Lung (tissue), 12 donors: ENCODE data around the gene PEPD. TPM values are rescaled to one million over a fixed set of nuclear protein-coding genes. Genes with fewer than 3 reads are reported as not detected.

ENCODE experiments used
- ATAC-seq: fragments of 200-7000 bp; cut with Tn5 transposase; one replicate; pipeline ENCODE4 v1.9.1; 2020; ENCODE audit warnings: moderate number of reproducible peaks; ENCODE audit not compliant: insufficient read depth, low FRiP score
- DNase-seq, 3 donors: peaks; one replicate each; pipeline ENCODE4 v3.0.0-alpha.2; 2013 to 2017
- H3K27ac ChIP-seq, 2 donors: one replicate each; pipeline ENCODE4 v1.5.1; 2013; ENCODE audit warnings: mild to moderate bottlenecking in 2 of 2, moderate library complexity in 2 of 2, control low read depth in 1 of 2, inconsistent platforms in 1 of 2, low read depth in 1 of 2, low read length in 1 of 2
- H3K27me3 ChIP-seq, 3 donors: one replicate each; pipeline ENCODE4 v1.5.1; 2013; ENCODE audit warnings: low read length in 2 of 3; ENCODE audit not compliant: control insufficient read depth in 3 of 3, insufficient read depth in 3 of 3
- H3K36me3 ChIP-seq, 4 donors: one replicate each; pipeline ENCODE4 v1.5.1; 2013; ENCODE audit warnings: low read length in 4 of 4, mild to moderate bottlenecking in 1 of 4, moderate library complexity in 1 of 4; ENCODE audit not compliant: control insufficient read depth in 4 of 4, insufficient read depth in 4 of 4
- H3K4me1 ChIP-seq, 5 donors: one replicate each; pipeline ENCODE4 v1.5.1; 2013; ENCODE audit warnings: low read length in 5 of 5, mild to moderate bottlenecking in 2 of 5, moderate library complexity in 1 of 5; ENCODE audit not compliant: control insufficient read depth in 5 of 5, insufficient read depth in 5 of 5
- H3K4me3 ChIP-seq: one replicate; pipeline ENCODE4 v1.5.1; 2013; ENCODE audit warnings: mild to moderate bottlenecking, control low read depth, moderate library complexity
- H3K9ac ChIP-seq, 2 donors: one replicate each; pipeline ENCODE4 v1.5.1; 2013; ENCODE audit warnings: low read length in 2 of 2, control low read depth in 1 of 2; ENCODE audit not compliant: insufficient read depth in 1 of 2
- H3K9me3 ChIP-seq, 4 donors: one replicate each; pipeline ENCODE4 v1.5.1; 2013; ENCODE audit warnings: low read length in 3 of 4, mild to moderate bottlenecking in 1 of 4, moderate library complexity in 1 of 4; ENCODE audit not compliant: control insufficient read depth in 4 of 4, insufficient read depth in 3 of 4
- WGBS, 2 donors: extraction: QIAGEN DNeasy Blood & Tissue Kit; methylation state at CpG; one replicate each; pipeline ENCODE4 v1.1.7; 2013; 5-methylcytosine and 5-hydroxymethylcytosine counted together
- polyA plus RNA-seq, 2 donors: library from polyadenylated mRNA; stranded (reverse); fragments of 200-250 nt; gene quantifications; one replicate each; pipeline ENCODE4 v1.2.1, GENCODE V29; 2013
- total RNA-seq, 2 donors: library from RNA; depleted of rRNA in 1 of 2; stranded (reverse); fragments of >200 nt in 1 of 2; gene quantifications; one replicate each; pipeline ENCODE4 v1.2.1, GENCODE V29; 2014 to 2021
- TF ChIP-seq, protein P1 (sequence below): IDR thresholded peaks from 2 replicates; pipeline ENCODE4 v1.5.1; 2012; ENCODE audit warnings: mild to moderate bottlenecking; ENCODE audit errors: control extremely low read depth, extremely low read depth
- donor health status: control.
- donor health status: control.
- donor health status: Bipolar disorder and iron deficiency.
- donor health status: healthy.
- donor health status: DM: yes; HTN: yes; CAD: no.

PEPD gene
- total and polyA plus RNA-seq, 4 donors, result 29.6 to 88.2 (median 73.4) TPM

DNA sequence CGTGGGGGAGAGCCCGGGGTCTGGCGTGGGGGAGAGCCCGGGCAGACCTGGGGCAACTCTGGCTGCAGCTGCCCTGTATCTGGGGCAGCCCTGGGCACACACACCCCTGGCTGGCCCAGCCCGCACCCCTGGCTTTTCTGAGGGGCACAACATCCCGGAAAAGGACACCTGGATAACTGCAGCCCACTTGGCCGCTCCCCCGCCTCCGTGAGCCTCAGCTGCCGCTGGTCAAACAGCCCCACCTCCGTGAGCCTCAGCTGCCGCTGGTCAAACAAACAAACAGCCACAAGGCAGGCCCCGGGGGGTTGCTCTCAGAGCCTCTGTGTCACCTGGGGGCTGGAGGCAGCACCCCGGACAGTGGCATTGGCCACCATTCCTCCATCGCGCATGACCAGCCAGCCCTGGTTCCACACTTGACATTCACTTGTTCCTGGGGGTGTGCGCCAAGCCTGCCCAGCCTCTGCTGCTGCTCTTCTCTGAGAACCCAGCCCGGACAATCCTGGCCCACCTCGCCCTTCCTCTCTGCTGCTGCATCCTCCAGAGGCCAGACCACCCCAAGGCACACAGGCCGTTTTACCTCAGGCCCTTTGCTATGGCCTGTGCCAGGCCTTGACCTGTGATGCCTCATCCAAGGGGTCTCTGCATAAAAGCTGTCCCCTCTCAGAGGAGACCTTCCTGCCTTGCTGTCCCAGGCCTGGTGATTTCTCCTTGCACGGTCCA, 128.1 kb downstream of the PEPD start:
- Histone ChIP-seq H3K27me3 (no peaks in the 10 kb centered on the region), H3K4me3 (no peak overlapping the region), H3K9me3 (no peaks in the 10 kb centered on the region), H3K27ac (no peak overlapping the region), H3K9ac (no peak overlapping the region), H3K4me1 (peaks cover 0 to 81% (median 52%) of the 10 kb centered on the region in 5 donors), H3K36me3 (peaks cover 0 to 3% (median 0%) of the 10 kb centered on the region in 4 donors)
- ATAC-seq, result no peak
- no peak for DNase-seq
- WGBS, 2 donors, result 87 to 90% methylated on average over 21 of the region's 21 CpGs
- TF ChIP-seq, protein P1, sequence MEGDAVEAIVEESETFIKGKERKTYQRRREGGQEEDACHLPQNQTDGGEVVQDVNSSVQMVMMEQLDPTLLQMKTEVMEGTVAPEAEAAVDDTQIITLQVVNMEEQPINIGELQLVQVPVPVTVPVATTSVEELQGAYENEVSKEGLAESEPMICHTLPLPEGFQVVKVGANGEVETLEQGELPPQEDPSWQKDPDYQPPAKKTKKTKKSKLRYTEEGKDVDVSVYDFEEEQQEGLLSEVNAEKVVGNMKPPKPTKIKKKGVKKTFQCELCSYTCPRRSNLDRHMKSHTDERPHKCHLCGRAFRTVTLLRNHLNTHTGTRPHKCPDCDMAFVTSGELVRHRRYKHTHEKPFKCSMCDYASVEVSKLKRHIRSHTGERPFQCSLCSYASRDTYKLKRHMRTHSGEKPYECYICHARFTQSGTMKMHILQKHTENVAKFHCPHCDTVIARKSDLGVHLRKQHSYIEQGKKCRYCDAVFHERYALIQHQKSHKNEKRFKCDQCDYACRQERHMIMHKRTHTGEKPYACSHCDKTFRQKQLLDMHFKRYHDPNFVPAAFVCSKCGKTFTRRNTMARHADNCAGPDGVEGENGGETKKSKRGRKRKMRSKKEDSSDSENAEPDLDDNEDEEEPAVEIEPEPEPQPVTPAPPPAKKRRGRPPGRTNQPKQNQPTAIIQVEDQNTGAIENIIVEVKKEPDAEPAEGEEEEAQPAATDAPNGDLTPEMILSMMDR, result no peak

DNA sequence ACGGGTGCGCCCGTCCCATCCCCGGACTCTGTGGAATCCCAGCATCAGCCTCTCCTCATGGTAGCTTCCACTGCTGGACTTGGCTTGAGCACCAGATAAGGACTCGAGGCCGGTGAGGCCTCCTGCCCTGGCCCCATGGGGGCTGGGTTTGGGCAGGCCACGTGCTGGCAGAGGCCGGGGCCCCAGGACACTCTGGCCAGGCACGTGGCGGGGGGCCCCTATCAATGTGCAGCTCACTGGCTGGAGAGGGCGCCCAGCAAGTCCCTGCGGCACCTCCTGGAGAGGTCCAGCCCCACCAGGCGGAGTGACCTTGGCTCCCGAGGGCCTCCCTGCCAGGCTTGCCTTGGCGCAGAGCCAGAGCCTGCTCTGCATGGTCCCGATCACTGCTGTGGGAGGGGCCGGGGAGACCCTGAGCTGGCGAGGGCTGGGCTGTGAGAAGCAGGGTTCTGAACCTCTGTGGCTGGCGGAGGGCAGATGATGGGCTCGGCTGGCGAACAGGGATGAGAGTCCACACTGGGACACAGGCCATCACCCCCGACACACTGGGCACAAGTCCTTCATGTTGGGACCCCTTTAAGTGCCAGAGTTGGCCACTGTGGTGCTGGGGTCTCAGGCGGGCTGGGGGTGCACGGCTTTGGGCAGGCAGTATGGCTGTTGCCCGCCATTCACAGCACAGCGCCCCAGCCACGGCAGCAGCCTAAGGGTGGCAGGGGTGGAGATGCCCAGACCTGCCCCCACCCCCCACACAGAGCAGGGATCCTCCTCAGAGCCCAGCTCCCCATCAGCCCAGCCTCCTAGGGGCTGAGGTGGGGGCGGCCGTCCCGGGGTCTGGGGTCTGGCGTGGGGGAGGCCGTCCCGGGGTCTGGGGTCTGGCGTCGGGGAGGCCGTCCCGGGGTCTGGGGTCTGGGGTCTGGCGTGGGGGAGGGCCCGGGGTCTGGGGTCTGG, 129.0 kb downstream of the PEPD start:
- Histone ChIP-seq H3K27ac (no peak overlapping the region), H3K9ac (no peak overlapping the region), H3K27me3 (no peaks in the 10 kb centered on the region), H3K9me3 (no peaks in the 10 kb centered on the region), H3K4me1 (peaks cover 0 to 87% (median 58%) of the 10 kb centered on the region in 5 donors), H3K4me3 (no peak overlapping the region), H3K36me3 (peaks cover 0 to 7% (median under 1%) of the 10 kb centered on the region in 4 donors)
- TF ChIP-seq, protein P1, result no peak
- no peak for ATAC-seq
- 75 to 86% methylated on average over 38 to 39 of the region's 39 CpGs for WGBS, 2 donors
- peak in 2 of 3 donors; percentile 50 to 63 for DNase-seq

DNA sequence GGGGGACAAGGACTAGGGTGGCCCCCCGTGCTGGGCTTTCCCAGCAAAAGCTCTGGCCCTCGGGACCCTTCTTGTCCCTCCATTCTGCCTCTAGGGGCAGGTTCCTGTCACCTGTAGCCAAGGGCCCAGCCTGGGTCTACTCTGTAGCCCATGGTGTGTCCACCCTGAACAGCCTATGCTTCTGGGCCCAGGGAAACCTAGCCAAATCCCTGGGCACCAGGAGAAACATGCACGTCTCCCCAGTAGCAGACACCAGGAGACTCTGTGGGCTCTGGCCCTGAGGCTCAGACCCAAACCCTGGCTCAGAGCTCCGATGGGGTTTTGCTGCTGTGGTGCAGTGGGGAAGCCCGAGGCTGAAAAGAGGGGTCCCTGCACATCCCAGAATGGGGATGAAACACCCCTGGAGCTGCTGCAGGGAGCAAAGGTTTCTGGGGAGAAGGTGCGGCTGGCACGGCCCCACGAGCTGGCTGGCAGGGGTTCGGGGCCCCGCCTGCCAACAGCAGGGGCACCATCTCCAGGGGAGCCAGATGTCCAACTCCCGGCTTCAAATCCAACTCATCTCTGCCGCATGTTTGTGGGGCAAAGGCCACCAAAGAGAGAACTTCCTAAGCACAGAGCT, 129.9 kb downstream of the PEPD start:
- Histone ChIP-seq H3K4me3 (no peak overlapping the region), H3K9me3 (no peaks in the 10 kb centered on the region), H3K4me1 (peaks cover 0 to 79% (median 58%) of the 10 kb centered on the region in 5 donors), H3K27ac (no peak overlapping the region), H3K27me3 (no peaks in the 10 kb centered on the region), H3K9ac (no peak overlapping the region), H3K36me3 (peaks cover 0 to 14% (median 2%) of the 10 kb centered on the region in 4 donors)
- TF ChIP-seq, protein P1, result no peak
- ATAC-seq (no peak), DNase-seq (no peak)
- WGBS, 2 donors, result 92 to 93% methylated on average over 12 of the region's 12 CpGs
